Measurements from ENCODE around the gene GGN.
"Not testable (repeated sequence)": the region's sequence is repeated elsewhere in the genome, so short reads cannot be mapped to it uniquely, and the experiment has no call there.

Gene GGN

GRCh38 chr19:38360351-38360750 is 27.5 kb downstream of the GGN start:
- Histone ChIP-seq H3K27ac (ENCODE audit: low read depth, low read length) (no peak overlapping the region), H3K36me3 (ENCODE audit: control insufficient read depth, insufficient read depth, low read length) (no peaks in the 10 kb centered on the region), H3K4me3 (ENCODE audit: low read depth, low read length) (no peak overlapping the region), H3K9ac (ENCODE audit: low read depth, low read length) (no peak overlapping the region), H3K4me1 (ENCODE audit: control insufficient read depth, insufficient read depth, low read length) (no peaks in the 10 kb centered on the region), H3K9me3 (ENCODE audit: control insufficient read depth, insufficient read depth, low read length) (0 out of 2 replicates have a peak, but pooled peaks cover 5% of the 10 kb centered on the region), H3K27me3 (ENCODE audit: control insufficient read depth, insufficient read depth, low read length) (peaks cover 36% of the 10 kb centered on the region)

GRCh38 chr19:38359242-38360021 is 28.4 kb downstream of the GGN start:
- no peak overlapping the region for H3K27ac ChIP-seq (ENCODE audit: low read depth, low read length)
- no peaks in the 10 kb centered on the region for H3K36me3 ChIP-seq (ENCODE audit: control insufficient read depth, insufficient read depth, low read length)
- no peaks in the 10 kb centered on the region for H3K9me3 ChIP-seq (ENCODE audit: control insufficient read depth, insufficient read depth, low read length)
- H3K27me3 ChIP-seq (ENCODE audit: control insufficient read depth, insufficient read depth, low read length) = peaks cover 36% of the 10 kb centered on the region
- no peak overlapping the region for H3K4me3 ChIP-seq (ENCODE audit: low read depth, low read length)
- H3K9ac ChIP-seq (ENCODE audit: low read depth, low read length) = no peak overlapping the region
- H3K4me1 ChIP-seq (ENCODE audit: control insufficient read depth, insufficient read depth, low read length) = no peaks in the 10 kb centered on the region

- Histone ChIP-seq H3K27me3 (ENCODE audit: control insufficient read depth, insufficient read depth, low read length) (peaks cover 36% of the 10 kb centered on the region), H3K4me3 (ENCODE audit: low read depth, low read length) (no peak overlapping the region), H3K4me1 (ENCODE audit: control insufficient read depth, insufficient read depth, low read length) (no peaks in the 10 kb centered on the region), H3K36me3 (ENCODE audit: control insufficient read depth, insufficient read depth, low read length) (no peaks in the 10 kb centered on the region), H3K9ac (ENCODE audit: low read depth, low read length) (no peak overlapping the region), H3K27ac (ENCODE audit: low read depth, low read length) (no peak overlapping the region), H3K9me3 (ENCODE audit: control insufficient read depth, insufficient read depth, low read length) (no peaks in the 10 kb centered on the region)
Observed at GRCh38 chr19:38358071-38358470, 29.8 kb downstream of the GGN start.

GRCh38 chr19:38355728-38356725 is 31.8 kb downstream of the GGN start:
- Histone ChIP-seq H3K9me3 (ENCODE audit: control insufficient read depth, insufficient read depth, low read length) (no peaks in the 10 kb centered on the region), H3K27me3 (ENCODE audit: control insufficient read depth, insufficient read depth, low read length) (peaks cover 31% of the 10 kb centered on the region), H3K9ac (ENCODE audit: low read depth, low read length) (no peak overlapping the region), H3K27ac (ENCODE audit: low read depth, low read length) (no peak overlapping the region), H3K4me1 (ENCODE audit: control insufficient read depth, insufficient read depth, low read length) (no peaks in the 10 kb centered on the region), H3K36me3 (ENCODE audit: control insufficient read depth, insufficient read depth, low read length) (no peaks in the 10 kb centered on the region), H3K4me3 (ENCODE audit: low read depth, low read length) (no peak overlapping the region)

GRCh38 chr19:38352611-38353010 is 35.2 kb downstream of the GGN start:
- H3K9ac ChIP-seq (ENCODE audit: low read depth, low read length) = no peak overlapping the region
- H3K4me3 ChIP-seq (ENCODE audit: low read depth, low read length) = no peak overlapping the region
- no peaks in the 10 kb centered on the region for H3K36me3 ChIP-seq (ENCODE audit: control insufficient read depth, insufficient read depth, low read length)
- no peaks in the 10 kb centered on the region for H3K27me3 ChIP-seq (ENCODE audit: control insufficient read depth, insufficient read depth, low read length)
- no peaks in the 10 kb centered on the region for H3K9me3 ChIP-seq (ENCODE audit: control insufficient read depth, insufficient read depth, low read length)
- H3K27ac ChIP-seq (ENCODE audit: low read depth, low read length) = no peak overlapping the region
- no peaks in the 10 kb centered on the region for H3K4me1 ChIP-seq (ENCODE audit: control insufficient read depth, insufficient read depth, low read length)

GRCh38 chr19:38351865-38352395 is 35.9 kb downstream of the GGN start:
- no peak overlapping the region for H3K9ac ChIP-seq (ENCODE audit: low read depth, low read length)
- H3K27ac ChIP-seq (ENCODE audit: low read depth, low read length) = no peak overlapping the region
- H3K9me3 ChIP-seq (ENCODE audit: control insufficient read depth, insufficient read depth, low read length) = no peaks in the 10 kb centered on the region
- H3K4me1 ChIP-seq (ENCODE audit: control insufficient read depth, insufficient read depth, low read length) = no peaks in the 10 kb centered on the region
- no peaks in the 10 kb centered on the region for H3K27me3 ChIP-seq (ENCODE audit: control insufficient read depth, insufficient read depth, low read length)
- H3K4me3 ChIP-seq (ENCODE audit: low read depth, low read length) = no peak overlapping the region
- no peaks in the 10 kb centered on the region for H3K36me3 ChIP-seq (ENCODE audit: control insufficient read depth, insufficient read depth, low read length)

- no peak overlapping the region for H3K9ac ChIP-seq (ENCODE audit: low read depth, low read length)
- no peak overlapping the region for H3K27ac ChIP-seq (ENCODE audit: low read depth, low read length)
- no peaks in the 10 kb centered on the region for H3K4me1 ChIP-seq (ENCODE audit: control insufficient read depth, insufficient read depth, low read length)
- H3K9me3 ChIP-seq (ENCODE audit: control insufficient read depth, insufficient read depth, low read length) = no peaks in the 10 kb centered on the region
- no peak overlapping the region for H3K4me3 ChIP-seq (ENCODE audit: low read depth, low read length)
- no peaks in the 10 kb centered on the region for H3K36me3 ChIP-seq (ENCODE audit: control insufficient read depth, insufficient read depth, low read length)
- no peaks in the 10 kb centered on the region for H3K27me3 ChIP-seq (ENCODE audit: control insufficient read depth, insufficient read depth, low read length)
Observed at GRCh38 chr19:38350883-38351282, 37.0 kb downstream of the GGN start.

GRCh38 chr19:38346837-38347236 is 41.0 kb downstream of the GGN start:
- Histone ChIP-seq H3K27me3 (ENCODE audit: control insufficient read depth, insufficient read depth, low read length) (no peaks in the 10 kb centered on the region), H3K4me1 (ENCODE audit: control insufficient read depth, insufficient read depth, low read length) (no peaks in the 10 kb centered on the region)

GRCh38 chr19:38340927-38341326 is 46.9 kb downstream of the GGN start:
- Histone ChIP-seq H3K27ac (ENCODE audit: low read depth, low read length) (no peak overlapping the region), H3K27me3 (ENCODE audit: control insufficient read depth, insufficient read depth, low read length) (no peaks in the 10 kb centered on the region), H3K9me3 (ENCODE audit: control insufficient read depth, insufficient read depth, low read length) (no peaks in the 10 kb centered on the region), H3K36me3 (ENCODE audit: control insufficient read depth, insufficient read depth, low read length) (no peaks in the 10 kb centered on the region), H3K9ac (ENCODE audit: low read depth, low read length) (no peak overlapping the region), H3K4me1 (ENCODE audit: control insufficient read depth, insufficient read depth, low read length) (peaks cover 5% of the 10 kb centered on the region; the same call in 1 of the 2 replicates), H3K4me3 (ENCODE audit: low read depth, low read length) (no peak overlapping the region)

More at GRCh38 chr19:38346837-38347236, 41.0 kb downstream of the GGN start:
- H3K4me3 ChIP-seq (ENCODE audit: low read depth, low read length) = no peak overlapping the region
- no peaks in the 10 kb centered on the region for H3K36me3 ChIP-seq (ENCODE audit: control insufficient read depth, insufficient read depth, low read length)
- H3K27ac ChIP-seq (ENCODE audit: low read depth, low read length) = no peak overlapping the region
- H3K9me3 ChIP-seq (ENCODE audit: control insufficient read depth, insufficient read depth, low read length) = no peaks in the 10 kb centered on the region
- H3K9ac ChIP-seq (ENCODE audit: low read depth, low read length) = no peak overlapping the region

- H3K4me3 ChIP-seq (ENCODE audit: low read depth, low read length); H3K27ac ChIP-seq (ENCODE audit: low read depth, low read length); H3K4me1 ChIP-seq (ENCODE audit: control insufficient read depth, insufficient read depth, low read length); H3K9me3 ChIP-seq (ENCODE audit: control insufficient read depth, insufficient read depth, low read length); H3K27me3 ChIP-seq (ENCODE audit: control insufficient read depth, insufficient read depth, low read length); H3K36me3 ChIP-seq (ENCODE audit: control insufficient read depth, insufficient read depth, low read length); H3K9ac ChIP-seq (ENCODE audit: low read depth, low read length): not testable (repeated sequence)
Observed at GRCh38 chr19:38339011-38339410, 48.8 kb downstream of the GGN start.

GRCh38 chr19:38337360-38337653 is 50.5 kb downstream of the GGN start:
- no peaks in the 10 kb centered on the region for H3K36me3 ChIP-seq (ENCODE audit: control insufficient read depth, insufficient read depth, low read length)
- H3K27ac ChIP-seq (ENCODE audit: low read depth, low read length) = no peak overlapping the region
- peaks cover 5% of the 10 kb centered on the region; the same call in 1 of the 2 replicates for H3K4me1 ChIP-seq (ENCODE audit: control insufficient read depth, insufficient read depth, low read length)
- H3K27me3 ChIP-seq (ENCODE audit: control insufficient read depth, insufficient read depth, low read length) = no peaks in the 10 kb centered on the region
- H3K9me3 ChIP-seq (ENCODE audit: control insufficient read depth, insufficient read depth, low read length) = no peaks in the 10 kb centered on the region
- H3K4me3 ChIP-seq (ENCODE audit: low read depth, low read length) = peak overlapping the region; percentile 93
- H3K9ac ChIP-seq (ENCODE audit: low read depth, low read length) = 0 out of 2 replicates have a peak overlapping the region, but pooled peaks have one; percentile 22
